KMS-11 (cell line): ENCODE data around the gene KIF5C.

ENCODE experiments used
- H2AFZ ChIP-seq: fragments of 200-600 bp; sonication (generic); 2 replicates; pipeline ENCODE4 v1.6.1; 2016; ENCODE audit warnings: antibody characterized with exemption, mixed run types, low read depth
- H3K27ac ChIP-seq: fragments of 200-600 bp; sonication (generic); 2 replicates; pipeline ENCODE4 v1.6.1; 2016; ENCODE audit warnings: mild to moderate bottlenecking, mixed run types
- H3K27me3 ChIP-seq: fragments of 200-600 bp; sonication (generic); 2 replicates; pipeline ENCODE4 v1.6.1; 2017; ENCODE audit warnings: mild to moderate bottlenecking, low read depth, mixed run types, moderate library complexity; ENCODE audit not compliant: insufficient read depth
- H3K36me3 ChIP-seq: fragments of 200-600 bp; sonication (generic); 2 replicates; pipeline ENCODE4 v1.6.1; 2017; ENCODE audit warnings: mild to moderate bottlenecking, mixed run types; ENCODE audit not compliant: insufficient read depth
- H3K4me1 ChIP-seq: fragments of 200-600 bp; sonication (generic); 2 replicates; pipeline ENCODE4 v1.6.1; 2016; ENCODE audit warnings: mild to moderate bottlenecking, low read depth, mixed run types; ENCODE audit not compliant: poor library complexity, severe bottlenecking
- H3K4me2 ChIP-seq: fragments of 200-600 bp; sonication (generic); 2 replicates; pipeline ENCODE4 v1.7.0; 2016; ENCODE audit warnings: mild to moderate bottlenecking, mixed run types
- H3K4me3 ChIP-seq: fragments of 200-600 bp; sonication (generic); IDR thresholded peaks from 2 replicates; pipeline ENCODE4 v1.6.1; 2017; ENCODE audit warnings: low read depth, low read length, mixed read lengths; ENCODE audit not compliant: insufficient read depth
- H3K79me2 ChIP-seq: fragments of 200-600 bp; sonication (generic); 2 replicates; pipeline ENCODE4 v1.6.1; 2016; ENCODE audit warnings: low read depth, mixed run types; ENCODE audit not compliant: insufficient read depth
- H3K9ac ChIP-seq: fragments of 200-600 bp; sonication (generic); 2 replicates; pipeline ENCODE4 v1.6.1; 2016; ENCODE audit warnings: mild to moderate bottlenecking, mixed run types
- H4K20me1 ChIP-seq: fragments of 200-600 bp; sonication (generic); 2 replicates; pipeline ENCODE4 v1.6.1; 2016; ENCODE audit warnings: mild to moderate bottlenecking, mixed run types; ENCODE audit not compliant: insufficient read depth
- CTCF ChIP-seq: fragments of 200-600 bp; sonication (generic); conservative IDR thresholded peaks from 2 replicates; pipeline ENCODE4 v1.6.1; 2017; ENCODE audit warnings: low read depth, mild to moderate bottlenecking, antibody characterized with exemption, low read length, moderate library complexity, mixed read lengths

The KIF5C gene

DNA sequence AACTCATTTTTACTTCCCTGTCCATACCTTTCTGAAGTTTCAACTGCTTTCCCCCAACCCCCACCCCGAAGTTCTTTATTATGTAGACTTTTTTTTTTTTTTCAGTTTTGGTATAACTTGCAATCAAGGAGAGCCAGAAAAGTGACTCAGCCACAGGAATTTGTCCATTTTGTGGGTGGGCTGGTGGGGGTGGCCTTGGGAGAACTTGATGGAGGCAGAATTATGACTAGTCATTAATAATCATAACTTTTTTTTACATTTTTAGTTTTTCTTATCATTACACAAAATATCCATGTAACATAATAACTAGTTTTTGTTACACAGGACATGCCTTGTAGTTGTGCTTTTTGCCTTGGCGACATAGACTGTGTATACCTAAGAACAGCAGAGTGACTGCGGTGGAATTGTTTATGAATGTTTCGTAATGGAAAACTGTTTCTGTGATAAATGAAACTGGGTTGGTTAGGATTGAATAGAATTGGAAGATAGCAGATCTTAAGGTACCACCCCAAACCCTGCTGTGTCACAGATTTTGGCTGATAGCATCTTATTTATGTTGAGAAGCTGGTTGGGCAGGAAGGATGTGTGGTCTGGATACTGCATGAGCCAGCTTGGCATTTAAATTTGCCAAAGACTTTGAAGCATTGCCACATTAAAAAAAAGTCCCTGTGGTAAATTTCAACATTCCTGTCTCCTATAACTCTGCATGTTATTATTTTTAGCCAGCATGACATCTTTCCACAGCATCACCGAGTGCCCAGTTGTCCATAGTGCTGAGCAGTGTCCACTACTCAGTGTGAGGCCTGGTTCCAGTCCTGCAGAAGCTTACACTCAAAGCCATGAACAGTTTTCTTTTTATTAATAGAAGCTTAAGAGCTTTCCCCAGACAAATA, 194.2 kb downstream of the KIF5C start:
- H3K36me3 ChIP-seq, result no peaks in the 10 kb centered on the region
- no peaks in the 10 kb centered on the region for H3K79me2 ChIP-seq
- no peak overlapping the region for H3K4me3 ChIP-seq
- H3K4me2 ChIP-seq, result no peak overlapping the region
- H3K4me1 ChIP-seq, result no peaks in the 10 kb centered on the region
- no peak overlapping the region for H3K9ac ChIP-seq
- H4K20me1 ChIP-seq, result no peaks in the 10 kb centered on the region
- TF ChIP-seq CTCF, result no peak
- no peaks in the 10 kb centered on the region for H3K27me3 ChIP-seq
- no peak overlapping the region for H2AFZ ChIP-seq
- H3K27ac ChIP-seq, result no peak overlapping the region

- H2AFZ ChIP-seq, result no peak overlapping the region
- H3K4me1 ChIP-seq, result no peaks in the 10 kb centered on the region
- TF ChIP-seq CTCF, result no peak
- no peak overlapping the region for H3K27ac ChIP-seq
- no peak overlapping the region for H3K4me2 ChIP-seq
- H3K79me2 ChIP-seq, result no peaks in the 10 kb centered on the region
- no peak overlapping the region for H3K9ac ChIP-seq
- no peaks in the 10 kb centered on the region for H3K36me3 ChIP-seq
- no peaks in the 10 kb centered on the region for H4K20me1 ChIP-seq
- H3K4me3 ChIP-seq, result no peak overlapping the region
- H3K27me3 ChIP-seq, result no peaks in the 10 kb centered on the region
These were observed 195.8 kb downstream of the KIF5C start for GRCh38 chr2:149070681-149071320.

- H3K27ac ChIP-seq, result no peak overlapping the region
- H3K4me3 ChIP-seq, result no peak overlapping the region
- no peaks in the 10 kb centered on the region for H4K20me1 ChIP-seq
- H3K79me2 ChIP-seq, result no peaks in the 10 kb centered on the region
- no peaks in the 10 kb centered on the region for H3K4me1 ChIP-seq
- H3K9ac ChIP-seq, result no peak overlapping the region
- H3K4me2 ChIP-seq, result no peak overlapping the region
- H2AFZ ChIP-seq, result no peak overlapping the region
- no peaks in the 10 kb centered on the region for H3K36me3 ChIP-seq
- H3K27me3 ChIP-seq, result no peaks in the 10 kb centered on the region
- no peak for TF ChIP-seq CTCF
These were observed 200.1 kb downstream of the KIF5C start for GRCh38 chr2:149075105-149075504.

GRCh38 chr2:149075853-149076252, 200.8 kb downstream of the KIF5C start:
- Histone ChIP-seq H3K36me3 (no peaks in the 10 kb centered on the region), H3K9ac (no peak overlapping the region), H3K27me3 (no peaks in the 10 kb centered on the region), H3K4me3 (no peak overlapping the region), H3K4me1 (no peaks in the 10 kb centered on the region), H3K79me2 (no peaks in the 10 kb centered on the region), H3K27ac (no peak overlapping the region), H4K20me1 (no peaks in the 10 kb centered on the region), H3K4me2 (no peak overlapping the region), H2AFZ (no peak overlapping the region)
- TF ChIP-seq CTCF, result no peak
